GM18519 (cell line): ENCODE results near the gene PCGF3.
"Not testable (repeated sequence)": the region's sequence is repeated elsewhere in the genome, so short reads cannot be mapped to it uniquely, and the experiment has no call there.

Experiments
- ATAC-seq: cut with Tn5 transposase; IDR thresholded peaks from one replicate; pipeline ENCODE4 v1.9.1; 2021; ENCODE audit warnings: mild to moderate bottlenecking, moderate library complexity; ENCODE audit not compliant: unreplicated experiment, low FRiP score

Gene PCGF3

DNA sequence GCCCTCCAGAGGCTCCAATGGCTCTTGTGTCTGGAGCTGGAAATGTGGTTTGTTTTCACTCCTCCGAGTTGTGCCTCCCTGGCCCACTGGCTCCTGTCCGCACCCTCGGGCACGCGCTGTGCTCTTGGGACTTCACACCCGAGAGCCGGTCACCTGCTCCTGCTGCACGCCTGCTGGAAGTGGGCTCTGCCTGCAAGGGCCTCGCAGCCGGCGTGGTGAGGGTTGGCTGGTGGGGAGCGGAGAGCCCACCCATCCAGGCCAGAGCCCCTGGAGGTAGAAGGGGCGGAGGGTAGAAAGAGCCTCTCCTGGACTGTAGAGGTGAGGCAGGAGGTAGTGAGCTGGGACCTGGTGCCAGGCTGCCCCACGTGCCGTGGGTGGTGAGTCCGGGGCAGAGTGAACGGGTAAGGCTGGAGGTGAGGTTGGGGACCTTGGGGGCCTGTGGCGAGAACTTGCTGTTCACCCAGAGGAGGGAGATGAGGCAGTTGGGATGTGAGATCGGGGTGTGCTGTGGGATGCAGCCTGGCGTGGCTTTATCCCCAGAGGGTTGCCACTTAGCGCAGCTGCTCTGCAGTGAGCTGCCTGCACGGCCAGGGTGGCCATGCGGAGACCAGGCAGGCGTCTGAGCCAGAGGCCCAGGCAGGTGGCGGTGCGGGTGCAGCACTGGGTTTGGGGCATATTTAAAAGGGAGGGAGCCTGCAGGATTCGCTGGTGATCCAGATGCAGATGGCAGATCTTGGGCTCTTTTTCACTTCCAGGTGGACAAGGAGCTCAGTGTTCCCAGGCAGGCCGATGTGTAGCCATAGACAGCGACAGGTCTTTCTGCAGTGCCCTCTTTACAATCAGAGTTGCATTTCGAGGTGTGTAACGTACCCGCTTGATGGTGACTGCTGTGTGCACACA lies 48.8 kb downstream of the PCGF3 start:
- no peak for ATAC-seq

DNA sequence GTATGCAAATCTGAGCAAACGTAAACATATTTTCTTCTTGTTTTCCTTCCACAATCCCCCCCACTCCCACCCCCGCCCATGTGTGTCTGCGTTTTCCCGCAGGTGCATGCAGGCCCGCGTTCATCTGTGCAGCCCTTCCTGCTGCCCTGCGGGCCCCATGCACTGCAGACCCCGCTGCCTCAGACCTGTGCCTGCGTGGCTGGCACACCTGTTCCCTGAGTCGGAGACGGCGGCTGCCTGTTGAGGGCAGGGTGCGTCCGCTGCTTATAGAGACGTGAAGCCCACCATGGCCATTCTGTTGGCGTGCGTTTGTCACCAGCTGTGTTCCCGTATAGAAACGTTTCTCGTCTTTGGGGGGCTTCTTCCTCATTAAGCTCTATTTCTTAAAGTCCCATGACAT lies 51.5 kb downstream of the PCGF3 start:
- no peak for ATAC-seq

DNA sequence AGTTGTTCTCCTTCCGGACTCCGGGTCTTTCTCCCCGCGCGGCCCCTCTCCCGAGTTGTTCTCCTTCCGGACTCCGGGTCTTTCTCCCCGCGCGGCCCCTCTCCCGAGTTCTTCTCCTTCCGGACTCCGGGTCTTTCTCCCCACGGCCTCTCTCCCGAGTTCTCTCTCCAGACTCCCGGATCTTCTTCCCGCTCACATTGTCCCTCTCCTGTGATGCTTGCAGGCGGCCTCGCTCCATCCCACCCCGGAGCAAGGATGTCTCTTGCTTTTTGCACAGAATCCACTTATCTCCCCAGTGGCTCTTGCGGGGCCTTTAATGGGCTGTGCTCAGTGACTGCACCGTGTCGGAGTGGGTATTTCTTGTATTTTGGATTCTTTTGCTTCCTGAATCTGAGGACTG lies 54.2 kb downstream of the PCGF3 start:
- not testable (repeated sequence) for ATAC-seq

DNA sequence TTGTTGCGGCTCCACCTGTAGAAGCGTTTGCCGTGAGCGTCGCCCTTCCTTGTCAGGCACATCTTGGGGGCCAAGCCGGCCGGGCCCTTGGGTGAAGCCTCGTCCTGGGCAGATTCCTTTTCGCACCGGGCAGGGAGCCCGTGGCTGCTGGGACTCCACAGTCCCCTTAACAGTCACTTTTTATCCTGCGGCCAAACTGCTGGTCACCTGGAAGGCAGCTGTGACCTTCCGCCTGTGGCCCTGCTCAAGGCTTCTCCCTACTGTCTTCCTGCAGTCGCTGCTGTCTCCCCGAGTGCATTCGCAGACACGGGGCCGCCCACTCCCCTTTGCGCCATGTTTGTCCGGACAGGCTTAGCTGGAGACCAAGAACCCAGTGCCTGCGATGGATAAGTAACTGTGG lies 55.0 kb downstream of the PCGF3 start:
- ATAC-seq: no peak

DNA sequence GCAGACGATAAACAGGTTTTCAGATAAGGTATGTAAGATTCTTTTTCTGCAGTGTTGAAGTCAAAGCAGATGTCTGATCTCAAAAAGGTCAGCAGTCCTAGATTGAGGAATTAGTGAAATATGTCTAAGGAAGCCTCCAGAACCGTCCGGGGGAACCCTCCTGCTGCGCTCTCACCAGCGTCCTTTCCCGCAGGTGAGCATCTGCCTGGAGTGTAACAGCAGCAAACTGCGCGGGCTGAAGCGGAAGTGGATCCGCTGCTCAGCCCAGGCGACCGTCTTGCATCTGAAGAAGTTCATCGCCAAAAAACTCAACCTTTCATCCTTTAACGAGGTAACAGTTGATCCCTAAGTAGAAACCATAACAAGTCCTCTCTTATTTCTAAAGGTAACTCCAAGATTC lies 55.5 kb downstream of the PCGF3 start:
- ATAC-seq: no peak

DNA sequence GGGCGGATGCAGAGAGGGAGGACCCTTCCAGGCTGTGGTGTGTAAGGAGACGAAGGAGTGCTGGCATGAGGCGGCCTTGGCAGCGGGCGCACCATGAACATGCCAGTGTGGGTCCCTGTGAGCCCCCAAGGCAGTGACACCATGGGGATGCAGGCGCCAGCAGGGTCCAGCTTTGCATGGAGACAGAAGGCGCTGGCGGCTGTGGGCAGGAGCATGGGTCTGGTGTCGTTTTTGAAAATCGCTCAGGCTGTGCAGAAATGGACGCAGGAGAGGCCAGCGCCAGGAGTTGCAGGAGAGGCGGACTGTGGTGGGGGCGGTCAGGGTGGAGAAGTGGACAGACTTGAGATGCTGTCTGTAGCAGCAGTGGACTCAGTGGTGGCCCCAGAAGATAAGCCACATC lies 56.1 kb downstream of the PCGF3 start:
- no peak for ATAC-seq

DNA sequence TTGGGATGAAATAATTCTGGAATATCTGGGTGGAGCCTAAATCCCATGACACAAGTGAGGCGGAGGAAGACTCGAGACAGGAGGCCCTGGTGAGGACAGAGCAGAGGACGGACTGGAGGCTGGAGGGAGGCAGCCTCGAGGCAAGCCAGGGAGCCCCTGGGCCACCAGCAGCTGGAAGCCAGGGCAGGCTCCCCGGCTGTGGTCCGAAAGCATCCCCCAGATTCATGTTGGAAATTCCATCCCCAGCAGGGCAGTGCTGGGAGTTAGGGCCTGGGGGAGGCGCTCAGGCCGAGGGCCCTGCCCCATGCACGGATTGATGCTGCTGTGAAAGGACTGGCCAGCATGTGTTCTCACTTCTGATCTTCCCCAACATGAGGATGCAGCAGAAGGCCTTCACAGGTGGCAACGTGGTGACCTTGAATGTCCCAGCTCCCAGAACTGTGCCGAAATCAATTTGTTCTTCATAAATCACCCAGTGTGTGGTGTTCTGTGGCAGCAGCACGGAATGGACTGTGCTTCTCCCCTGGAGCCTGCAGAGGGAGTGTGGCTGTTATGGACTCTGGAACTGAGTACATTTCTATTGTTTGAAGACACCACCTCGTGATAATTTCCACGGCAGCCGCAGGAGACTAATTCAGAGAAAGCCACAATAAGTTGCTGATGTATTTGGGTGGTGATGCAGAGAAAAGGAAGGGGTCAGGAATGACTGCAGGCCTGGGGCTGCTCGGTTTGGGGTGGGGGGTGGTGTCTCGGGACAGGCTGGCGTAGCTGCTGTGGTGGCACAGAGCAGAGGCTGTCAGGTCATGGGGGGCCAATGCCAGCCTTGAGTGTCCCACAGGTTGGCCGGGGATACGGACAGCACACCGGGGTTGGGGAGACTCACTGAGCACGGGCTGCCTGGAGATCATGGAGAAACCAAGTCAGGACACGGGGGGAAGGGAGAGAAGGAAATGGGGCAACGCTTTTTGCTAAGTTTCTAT lies 56.9 kb downstream of the PCGF3 start:
- ATAC-seq: no peak

DNA sequence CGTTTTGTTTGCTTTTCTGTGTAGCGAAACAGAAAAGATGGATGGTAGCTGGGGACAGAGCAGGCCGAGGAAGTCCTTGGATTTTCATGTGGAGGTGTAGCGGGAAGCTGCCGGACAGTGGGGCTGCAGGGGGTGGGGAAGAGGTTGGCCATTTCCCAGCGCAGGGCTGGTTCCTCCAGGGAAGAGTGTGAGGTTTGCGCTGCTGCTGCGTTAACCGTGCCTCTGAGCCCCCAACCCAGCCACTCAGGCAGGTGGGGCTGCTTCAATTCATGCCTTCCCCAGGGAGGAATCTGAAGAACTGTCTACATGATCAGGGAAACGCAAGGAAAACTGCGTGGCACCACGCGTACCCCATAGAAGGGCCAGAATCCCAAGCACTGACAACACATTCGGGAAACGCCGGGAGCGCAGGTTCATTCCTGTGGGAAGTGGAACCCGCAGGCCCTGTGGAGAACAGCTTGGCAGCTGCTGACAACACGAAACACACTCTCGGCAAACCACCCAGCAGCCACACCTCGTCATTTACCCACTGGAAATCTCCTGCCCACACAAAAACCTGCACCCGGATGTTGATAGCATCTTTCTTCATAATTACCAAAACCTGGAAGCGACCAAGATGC lies 57.7 kb downstream of the PCGF3 start:
- ATAC-seq: no peak

DNA sequence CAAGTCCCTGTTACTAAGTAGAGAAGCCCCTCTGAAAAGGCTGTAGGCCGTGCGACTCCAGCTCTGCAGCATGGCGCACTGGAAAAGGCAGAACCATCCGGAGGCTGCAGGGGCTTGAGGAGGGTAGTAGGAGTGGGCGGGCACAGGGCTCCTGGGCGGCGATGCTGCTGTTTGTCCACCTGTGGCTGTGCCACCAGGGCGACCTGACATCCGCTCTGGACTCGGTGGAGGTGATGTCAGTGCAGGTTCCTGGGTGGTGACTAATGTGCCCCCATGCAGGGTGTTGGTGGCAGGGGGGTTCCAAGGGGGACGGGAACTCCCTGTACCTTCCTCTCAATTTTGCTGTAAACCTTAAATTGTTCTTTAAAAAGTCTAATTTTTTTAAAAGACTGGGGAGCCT lies 58.3 kb downstream of the PCGF3 start:
- ATAC-seq: no peak

DNA sequence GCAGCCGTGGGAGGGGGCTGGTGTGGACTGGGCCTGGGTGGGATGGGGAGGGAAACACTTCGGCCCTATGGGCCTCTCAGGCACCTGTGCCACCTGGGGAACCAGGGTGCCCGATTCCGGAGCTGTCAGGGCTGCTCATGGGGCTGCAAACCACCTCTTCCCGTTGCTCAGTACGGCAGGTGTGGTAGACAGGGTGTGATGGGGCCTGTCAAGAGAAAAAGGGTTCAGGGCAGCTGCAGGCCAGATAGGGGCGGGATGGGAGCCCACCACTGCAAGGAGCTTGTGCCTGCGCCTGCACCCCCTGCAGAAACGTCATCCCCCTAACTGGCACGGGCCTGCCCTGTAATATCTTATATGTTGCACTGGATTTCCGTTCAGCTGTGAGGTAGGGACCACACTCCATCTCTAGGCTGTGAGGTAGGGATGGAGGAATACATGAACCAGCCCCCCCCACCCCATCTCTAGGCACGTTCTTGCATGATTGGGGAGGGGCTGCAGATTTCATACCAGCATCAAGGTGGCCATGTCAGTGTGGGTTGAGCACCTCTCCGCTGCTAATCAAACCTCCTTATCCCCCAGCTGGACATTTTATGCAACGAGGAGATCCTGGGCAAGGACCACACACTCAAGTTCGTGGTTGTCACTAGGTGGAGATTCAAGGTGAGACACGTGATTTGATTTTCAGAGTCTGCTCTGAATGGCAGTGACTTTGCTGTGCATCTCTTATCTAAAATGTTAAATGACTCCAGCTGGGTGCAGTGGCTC lies 59.0 kb downstream of the PCGF3 start:
- ATAC-seq: no peak

DNA sequence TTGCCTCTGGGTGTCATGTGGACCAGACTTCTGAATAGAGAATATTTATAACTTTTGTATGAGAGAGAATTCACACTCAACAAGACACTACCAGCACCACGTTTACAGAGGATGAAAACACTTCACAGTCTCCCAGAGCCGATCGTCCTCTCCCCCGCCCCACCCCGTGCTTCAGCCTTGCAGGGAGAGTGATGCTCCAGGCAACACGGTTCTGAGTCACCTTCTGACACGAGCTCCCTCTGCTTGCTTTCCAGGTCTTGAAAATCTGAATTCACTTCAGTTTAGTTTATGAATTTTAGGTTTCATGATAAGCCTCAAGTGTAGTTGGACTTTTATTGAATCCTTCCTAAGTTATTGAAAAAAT lies 60.5 kb downstream of the PCGF3 start:
- ATAC-seq: no peak

DNA sequence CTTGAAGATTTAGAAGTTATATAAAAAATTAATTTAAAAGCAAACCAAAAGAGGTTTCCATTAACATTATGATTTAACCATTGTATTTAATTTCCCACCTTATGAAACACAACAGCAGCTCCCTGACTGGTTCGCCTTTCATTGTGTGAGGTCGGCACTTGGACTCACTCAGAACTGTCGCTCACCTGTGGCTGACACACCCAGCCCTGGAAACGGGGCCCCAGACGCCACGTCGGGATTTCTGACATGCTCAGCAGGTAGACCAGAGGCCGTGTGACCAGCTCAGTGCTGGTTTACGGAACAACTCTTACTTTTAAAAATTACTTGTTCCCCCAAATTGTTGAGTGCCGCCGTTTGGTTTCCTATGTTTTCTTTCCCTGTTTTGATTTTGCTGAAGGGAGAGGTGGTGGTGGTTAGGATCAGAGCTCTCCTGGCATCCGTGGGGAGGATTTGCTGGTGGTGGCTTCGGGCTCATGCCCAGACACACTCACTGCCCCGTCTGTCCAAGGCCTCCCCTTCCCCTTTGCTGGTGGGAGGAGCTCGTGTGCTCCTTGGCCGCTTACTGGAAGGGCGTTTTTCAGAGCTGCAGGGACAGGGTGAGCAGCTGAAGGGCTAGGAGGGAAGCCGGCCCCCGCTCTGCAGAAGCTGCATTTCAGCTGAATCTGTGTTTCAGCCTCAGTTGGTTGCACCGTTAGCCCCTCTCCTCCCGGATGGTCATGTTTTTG lies 61.1 kb downstream of the PCGF3 start:
- no peak for ATAC-seq

DNA sequence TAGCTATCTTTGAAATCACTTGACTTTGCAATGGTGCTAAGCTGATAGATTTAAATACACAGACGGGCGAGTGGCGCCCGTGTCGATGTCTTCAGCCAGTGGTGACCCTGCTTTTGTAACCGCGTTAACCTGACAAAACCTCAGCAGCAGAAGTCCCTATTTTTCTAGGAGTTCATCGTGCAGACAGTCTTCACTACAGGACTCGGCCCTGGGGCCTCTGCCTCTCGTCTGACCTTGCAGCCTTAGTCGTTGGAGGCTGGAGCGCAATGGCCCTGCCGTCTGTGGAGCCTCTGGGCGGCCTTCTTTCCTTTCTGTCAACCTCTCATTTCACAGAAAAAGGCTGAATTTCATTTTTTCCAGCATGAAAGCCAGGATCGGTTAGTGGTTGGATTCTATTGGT lies 62.4 kb downstream of the PCGF3 start:
- no peak for ATAC-seq

DNA sequence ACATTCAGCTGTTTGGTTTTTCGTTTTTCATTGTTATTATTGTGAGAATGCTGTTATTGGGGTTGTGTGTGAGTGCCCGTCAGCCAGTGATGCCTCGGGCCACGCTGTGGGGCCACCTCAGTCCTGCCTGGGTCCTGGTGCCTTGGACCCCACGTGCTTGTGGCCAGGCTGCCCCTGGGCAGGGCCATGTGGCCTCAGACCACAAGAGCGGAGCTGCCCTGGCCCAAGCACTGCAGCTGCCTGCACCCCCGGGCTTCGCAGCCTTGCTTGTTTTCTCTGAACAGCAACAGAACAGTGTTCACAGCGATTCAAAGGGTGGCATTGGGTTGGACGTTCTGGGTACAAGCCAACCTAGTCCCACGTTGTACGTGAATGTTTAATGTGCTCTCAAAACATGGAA lies 63.4 kb downstream of the PCGF3 start:
- ATAC-seq: no peak

DNA sequence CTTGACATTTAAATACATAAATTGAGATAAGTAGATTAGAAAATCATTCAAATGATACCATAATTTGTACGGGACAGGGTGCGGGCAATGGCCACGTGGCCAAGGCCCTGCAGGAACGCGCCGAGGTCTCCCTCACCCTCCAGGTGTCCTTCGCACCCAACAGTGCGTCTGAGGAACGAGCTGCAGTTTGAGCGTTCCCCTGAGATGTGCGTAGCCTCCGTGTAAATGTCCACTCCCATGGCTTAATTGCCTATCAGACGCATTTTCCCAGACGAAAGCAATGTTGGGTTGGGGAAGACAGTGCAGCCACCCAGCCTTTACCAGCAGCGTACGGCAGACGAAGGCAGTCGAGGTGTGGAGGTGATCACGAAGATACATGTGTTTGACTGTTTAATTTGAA lies 63.9 kb downstream of the PCGF3 start:
- no peak for ATAC-seq

DNA sequence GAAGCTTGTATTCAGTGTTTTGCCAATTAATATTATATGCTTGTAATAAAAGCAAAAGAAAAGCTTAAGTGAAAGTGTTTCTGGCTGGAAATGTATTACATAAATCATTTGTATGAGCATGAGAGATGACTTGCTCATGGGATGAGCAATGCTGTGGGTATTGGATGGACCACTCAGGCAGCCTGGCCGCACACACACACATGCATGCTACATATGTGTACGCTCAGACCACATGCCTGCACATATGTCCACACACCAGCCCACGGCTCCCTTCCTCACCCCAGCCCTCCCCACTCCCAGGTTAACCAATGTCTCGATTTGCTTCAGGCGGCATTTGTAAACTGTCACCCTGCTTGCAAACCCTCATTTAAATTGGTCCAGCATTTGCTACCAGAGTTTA lies 64.4 kb downstream of the PCGF3 start:
- no peak for ATAC-seq

DNA sequence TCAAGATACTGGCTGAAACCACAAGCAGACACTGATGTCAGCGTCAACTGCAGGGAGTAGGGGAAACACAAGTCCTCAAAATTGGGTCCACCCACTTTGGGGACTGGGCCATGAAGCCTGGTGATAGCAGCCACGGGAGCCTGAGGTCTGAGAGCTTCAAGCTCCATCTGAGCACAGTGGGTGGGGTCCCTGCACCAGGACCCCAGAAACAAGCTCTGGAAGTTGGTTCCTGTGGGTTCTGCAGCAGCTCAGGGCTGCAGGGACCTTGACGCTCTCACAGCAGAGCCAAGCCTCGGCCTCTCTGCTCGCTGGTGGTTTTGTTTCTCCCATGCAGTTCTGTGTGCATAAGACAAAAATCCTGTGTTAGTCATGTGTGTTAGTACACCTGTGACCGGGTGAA lies 65.8 kb downstream of the PCGF3 start:
- no peak for ATAC-seq

DNA sequence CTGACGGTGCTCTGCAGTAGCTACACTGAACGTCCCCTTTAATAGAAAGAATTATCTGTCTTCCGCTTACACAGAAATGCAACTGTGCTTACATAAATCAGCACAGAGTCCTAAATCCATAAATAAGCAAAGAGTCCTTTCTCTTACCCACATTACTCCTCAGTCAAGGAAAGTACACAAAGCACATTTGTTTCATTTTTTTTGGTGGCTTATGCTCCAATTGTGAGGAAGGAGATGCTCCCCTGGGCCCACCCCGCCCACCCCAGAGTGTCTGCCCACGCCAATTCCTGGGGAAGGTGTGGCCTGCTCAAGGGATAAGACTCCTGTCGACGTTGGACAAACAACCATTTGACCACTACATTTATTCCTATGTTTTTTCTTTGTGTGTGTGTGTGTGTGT lies 66.5 kb downstream of the PCGF3 start:
- no peak for ATAC-seq

DNA sequence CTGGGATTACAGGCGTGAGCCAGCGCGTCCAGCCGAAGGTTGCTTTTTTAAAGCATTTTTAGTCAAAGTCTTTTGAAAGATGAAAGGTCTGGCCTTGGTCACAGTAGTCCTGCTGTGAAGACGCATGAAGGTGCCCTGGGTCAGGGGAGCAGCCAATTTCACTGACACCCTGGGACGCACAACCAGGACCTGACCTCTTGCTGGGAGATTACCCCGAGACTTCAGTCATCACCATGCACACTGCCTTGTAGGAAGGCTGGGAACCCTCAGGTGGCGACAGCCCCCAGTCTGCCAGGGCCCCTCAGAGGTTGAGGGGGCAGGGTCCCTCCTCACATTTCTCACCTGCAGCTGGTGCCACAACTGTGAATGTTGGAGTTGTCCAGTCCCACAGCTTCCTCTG lies 67.1 kb downstream of the PCGF3 start:
- ATAC-seq: no peak

DNA sequence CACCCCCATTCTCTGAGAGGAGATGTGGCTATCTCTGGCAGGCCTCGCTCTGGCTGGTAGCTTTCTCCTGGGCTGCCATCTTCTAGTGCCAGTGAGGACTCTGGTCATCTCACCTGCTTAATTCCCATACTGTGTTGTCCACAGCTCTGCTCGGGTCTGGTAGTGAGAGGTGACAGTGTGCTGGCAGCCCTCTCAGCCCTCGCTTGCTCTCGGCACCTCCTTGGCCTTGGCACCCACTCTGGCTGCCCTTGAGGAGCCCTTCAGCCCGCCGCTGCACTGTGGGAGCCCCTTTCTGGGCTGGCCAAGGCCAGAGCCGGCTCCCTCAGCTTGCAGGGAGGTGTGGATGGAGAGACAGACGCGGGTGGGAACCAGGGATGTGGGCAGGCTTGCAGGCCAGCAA lies 67.6 kb downstream of the PCGF3 start:
- ATAC-seq: no peak
